ENCODE results near the gene NAE1. TPM values are rescaled to one million over a fixed set of nuclear protein-coding genes. Genes with fewer than 3 reads are reported as not detected.
"Not testable (repeated sequence)": the region's sequence is repeated elsewhere in the genome, so short reads cannot be mapped to it uniquely, and the experiment has no call there.

The NAE1 gene
- total RNA-seq, 1 donor from 2014 or later, result 63.9 TPM

DNA sequence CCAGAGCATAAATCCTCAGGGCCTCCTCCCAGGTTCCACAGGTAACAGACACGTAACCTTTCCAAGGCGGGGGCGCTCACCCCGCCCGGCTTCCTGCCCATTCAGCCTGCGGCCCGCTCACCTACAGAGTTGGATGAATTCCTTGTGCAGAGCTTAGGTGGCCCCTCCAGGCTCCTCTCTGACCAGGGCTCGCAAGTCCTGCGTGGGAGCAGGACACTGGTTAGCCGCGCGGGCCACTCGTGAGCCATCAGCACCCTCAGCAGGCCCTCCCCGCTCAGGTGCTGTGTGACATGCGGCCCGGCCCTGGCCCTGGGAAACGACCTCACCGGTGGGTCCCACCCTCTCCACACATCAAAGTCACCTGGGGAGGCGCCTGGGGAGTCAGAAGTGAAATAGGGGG, 29.9 kb downstream of the NAE1 start:
- Mint-ChIP-seq H3K4me1 (ENCODE audit: unreplicated experiment) (no peaks in the 10 kb centered on the region), H3K27ac (ENCODE audit: unreplicated experiment) (no peak overlapping the region), H3K9me3 (ENCODE audit: unreplicated experiment) (no peaks in the 10 kb centered on the region), H3K4me3 (ENCODE audit: unreplicated experiment) (no peak overlapping the region), H3K27me3 (ENCODE audit: unreplicated experiment) (no peaks in the 10 kb centered on the region), H3K36me3 (ENCODE audit: low read depth, unreplicated experiment) (peaks cover 11% of the 10 kb centered on the region)
- DNase-seq (ENCODE audit: low spot score), result no peak
- TF ChIP-seq, protein P1, sequence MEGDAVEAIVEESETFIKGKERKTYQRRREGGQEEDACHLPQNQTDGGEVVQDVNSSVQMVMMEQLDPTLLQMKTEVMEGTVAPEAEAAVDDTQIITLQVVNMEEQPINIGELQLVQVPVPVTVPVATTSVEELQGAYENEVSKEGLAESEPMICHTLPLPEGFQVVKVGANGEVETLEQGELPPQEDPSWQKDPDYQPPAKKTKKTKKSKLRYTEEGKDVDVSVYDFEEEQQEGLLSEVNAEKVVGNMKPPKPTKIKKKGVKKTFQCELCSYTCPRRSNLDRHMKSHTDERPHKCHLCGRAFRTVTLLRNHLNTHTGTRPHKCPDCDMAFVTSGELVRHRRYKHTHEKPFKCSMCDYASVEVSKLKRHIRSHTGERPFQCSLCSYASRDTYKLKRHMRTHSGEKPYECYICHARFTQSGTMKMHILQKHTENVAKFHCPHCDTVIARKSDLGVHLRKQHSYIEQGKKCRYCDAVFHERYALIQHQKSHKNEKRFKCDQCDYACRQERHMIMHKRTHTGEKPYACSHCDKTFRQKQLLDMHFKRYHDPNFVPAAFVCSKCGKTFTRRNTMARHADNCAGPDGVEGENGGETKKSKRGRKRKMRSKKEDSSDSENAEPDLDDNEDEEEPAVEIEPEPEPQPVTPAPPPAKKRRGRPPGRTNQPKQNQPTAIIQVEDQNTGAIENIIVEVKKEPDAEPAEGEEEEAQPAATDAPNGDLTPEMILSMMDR (IDR thresholded peaks at IDR 0.05; ENCODE audit: unreplicated experiment), result no peak

DNA sequence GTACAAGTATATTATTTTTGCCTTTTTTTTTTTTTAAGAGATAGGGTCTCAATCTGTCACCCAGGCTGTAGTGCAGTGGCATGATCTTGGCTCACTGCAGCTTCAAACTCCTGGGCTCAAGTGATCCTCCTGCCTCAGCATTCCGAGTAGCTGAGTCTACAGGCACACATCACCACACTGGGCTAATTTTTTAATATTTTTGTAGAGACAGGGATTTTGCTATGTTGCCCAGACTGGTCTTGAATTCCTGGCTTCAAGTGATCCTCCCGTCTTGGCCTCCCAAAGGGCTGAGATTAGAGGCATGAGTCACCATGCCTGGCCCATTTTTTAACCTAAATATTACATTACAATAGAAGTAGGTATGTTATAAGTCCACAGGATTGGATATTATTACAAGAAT, 32.6 kb downstream of the NAE1 start:
- TF ChIP-seq, protein P1 (IDR thresholded peaks at IDR 0.05; ENCODE audit: unreplicated experiment), result no peak
- H3K9me3 Mint-ChIP-seq (ENCODE audit: unreplicated experiment), result no peaks in the 10 kb centered on the region
- no peaks in the 10 kb centered on the region for H3K27me3 Mint-ChIP-seq (ENCODE audit: unreplicated experiment)
- H3K4me3 Mint-ChIP-seq (ENCODE audit: unreplicated experiment), result no peak overlapping the region
- H3K36me3 Mint-ChIP-seq (ENCODE audit: low read depth, unreplicated experiment), result no peaks in the 10 kb centered on the region
- H3K4me1 Mint-ChIP-seq (ENCODE audit: unreplicated experiment), result no peaks in the 10 kb centered on the region
- DNase-seq (ENCODE audit: low spot score), result no peak
- no peak overlapping the region for H3K27ac Mint-ChIP-seq (ENCODE audit: unreplicated experiment)

DNA sequence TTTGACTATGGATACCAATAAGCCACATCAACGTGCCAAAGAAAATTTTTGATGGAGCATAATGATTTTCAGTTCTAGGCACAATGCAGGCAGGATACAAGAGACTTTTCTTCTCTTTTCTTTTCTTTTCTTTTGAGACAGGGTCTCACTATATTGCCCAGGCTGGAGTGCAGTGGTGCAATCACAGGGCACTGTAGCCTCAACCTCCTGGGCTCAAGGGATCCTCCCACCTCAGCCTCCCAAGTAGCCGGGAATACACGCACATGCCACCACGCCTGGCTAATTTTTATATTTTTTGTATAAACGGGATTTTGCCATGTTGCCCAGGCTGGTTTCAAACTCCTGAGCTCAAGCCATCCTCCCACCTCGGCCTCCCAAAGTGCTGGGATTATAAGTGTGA, 36.8 kb downstream of the NAE1 start:
- not testable (repeated sequence) for H3K27ac Mint-ChIP-seq (ENCODE audit: unreplicated experiment); H3K4me3 Mint-ChIP-seq (ENCODE audit: unreplicated experiment); H3K9me3 Mint-ChIP-seq (ENCODE audit: unreplicated experiment); H3K36me3 Mint-ChIP-seq (ENCODE audit: low read depth, unreplicated experiment); H3K27me3 Mint-ChIP-seq (ENCODE audit: unreplicated experiment); DNase-seq (ENCODE audit: low spot score); H3K4me1 Mint-ChIP-seq (ENCODE audit: unreplicated experiment)

DNA sequence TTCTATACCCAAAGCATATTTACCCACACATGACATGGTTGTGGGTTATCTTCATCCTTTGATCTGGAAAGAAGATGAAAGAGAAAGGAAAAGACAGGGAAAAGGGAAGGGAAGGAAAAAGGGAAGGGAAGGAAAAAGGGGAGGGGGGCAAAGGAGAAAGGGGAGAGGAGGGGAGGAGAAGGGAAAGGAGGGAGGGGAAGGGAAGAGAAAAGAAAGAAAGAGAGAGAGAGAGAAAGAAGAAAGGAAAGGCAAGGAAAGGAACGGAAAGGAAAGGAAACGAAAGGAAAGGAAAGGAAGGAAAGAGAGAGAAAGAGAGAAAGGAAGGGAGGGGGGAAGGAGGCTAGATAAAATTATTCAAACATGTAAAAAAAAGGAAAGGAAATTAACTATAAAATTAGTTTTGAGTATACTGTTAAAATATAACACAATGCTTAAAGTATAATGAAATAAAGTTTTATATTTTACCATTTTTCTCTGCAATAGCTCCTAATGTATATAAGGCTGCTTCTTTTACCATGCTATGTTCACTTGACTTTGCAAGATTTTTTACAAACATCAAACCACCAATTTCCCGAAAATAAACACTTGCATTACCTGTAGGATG, 40.5 kb downstream of the NAE1 start:
- Mint-ChIP-seq H3K27ac (ENCODE audit: unreplicated experiment) (no peak overlapping the region), H3K4me3 (ENCODE audit: unreplicated experiment) (no peak overlapping the region), H3K4me1 (ENCODE audit: unreplicated experiment) (no peaks in the 10 kb centered on the region), H3K27me3 (ENCODE audit: unreplicated experiment) (no peaks in the 10 kb centered on the region), H3K9me3 (ENCODE audit: unreplicated experiment) (no peaks in the 10 kb centered on the region), H3K36me3 (ENCODE audit: low read depth, unreplicated experiment) (no peaks in the 10 kb centered on the region)
- TF ChIP-seq, protein P1 (IDR thresholded peaks at IDR 0.05; ENCODE audit: unreplicated experiment), result no peak
- no peak for DNase-seq (ENCODE audit: low spot score)

DNA sequence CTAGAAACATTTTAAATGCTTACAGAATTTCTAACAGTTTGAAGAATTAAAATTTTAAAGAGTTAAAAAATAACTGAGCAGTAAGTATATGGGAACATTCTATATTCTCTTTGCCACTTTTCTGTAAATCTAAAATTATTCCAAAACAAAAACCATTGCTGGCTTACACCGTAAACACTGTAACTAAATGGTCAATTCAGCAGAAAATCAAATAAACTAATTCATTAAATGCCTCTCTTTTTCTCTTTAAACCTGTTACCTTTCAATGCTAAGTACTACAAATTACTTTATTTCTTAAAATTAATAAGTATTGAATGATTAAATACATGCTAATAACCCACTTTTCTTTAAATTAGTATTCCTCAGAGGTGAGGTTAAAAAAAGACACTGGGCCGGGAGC, 43.3 kb downstream of the NAE1 start:
- no peaks in the 10 kb centered on the region for H3K27me3 Mint-ChIP-seq (ENCODE audit: unreplicated experiment)
- no peak overlapping the region for H3K27ac Mint-ChIP-seq (ENCODE audit: unreplicated experiment)
- H3K4me1 Mint-ChIP-seq (ENCODE audit: unreplicated experiment), result no peaks in the 10 kb centered on the region
- TF ChIP-seq, protein P1 (IDR thresholded peaks at IDR 0.05; ENCODE audit: unreplicated experiment), result no peak
- DNase-seq (ENCODE audit: low spot score), result no peak
- no peak overlapping the region for H3K4me3 Mint-ChIP-seq (ENCODE audit: unreplicated experiment)
- H3K9me3 Mint-ChIP-seq (ENCODE audit: unreplicated experiment), result no peaks in the 10 kb centered on the region
- no peaks in the 10 kb centered on the region for H3K36me3 Mint-ChIP-seq (ENCODE audit: low read depth, unreplicated experiment)

All from endothelial cell (in vitro differentiated cells).